ENCODE data around the gene BIRC7.

GRCh38 chr20:63228806-63229205, 6.9 kb upstream of the BIRC7 start:
- no peak for TF ChIP-seq CTCF (conservative IDR thresholded peaks at IDR 0.05; ENCODE audit: low read depth, low read length)
- TF ChIP-seq RFX5 (IDR thresholded peaks at IDR 0.05; ENCODE audit: low read depth, low read length) = no peak
- TF ChIP-seq POLR2A (IDR thresholded peaks at IDR 0.05; ENCODE audit: low read depth, low read length) = no peak
- TF ChIP-seq, protein P1, sequence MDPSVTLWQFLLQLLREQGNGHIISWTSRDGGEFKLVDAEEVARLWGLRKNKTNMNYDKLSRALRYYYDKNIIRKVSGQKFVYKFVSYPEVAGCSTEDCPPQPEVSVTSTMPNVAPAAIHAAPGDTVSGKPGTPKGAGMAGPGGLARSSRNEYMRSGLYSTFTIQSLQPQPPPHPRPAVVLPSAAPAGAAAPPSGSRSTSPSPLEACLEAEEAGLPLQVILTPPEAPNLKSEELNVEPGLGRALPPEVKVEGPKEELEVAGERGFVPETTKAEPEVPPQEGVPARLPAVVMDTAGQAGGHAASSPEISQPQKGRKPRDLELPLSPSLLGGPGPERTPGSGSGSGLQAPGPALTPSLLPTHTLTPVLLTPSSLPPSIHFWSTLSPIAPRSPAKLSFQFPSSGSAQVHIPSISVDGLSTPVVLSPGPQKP (IDR thresholded peaks at IDR 0.05; ENCODE audit: borderline replicate concordance, low read depth, low read length) = no peak
- no peak for TF ChIP-seq MAFK (IDR thresholded peaks at IDR 0.05; ENCODE audit: low read depth, low read length)
- TF ChIP-seq CEBPB (IDR thresholded peaks at IDR 0.05; ENCODE audit: low read depth, low read length) = no peak
- TF ChIP-seq MAZ (IDR thresholded peaks at IDR 0.05; ENCODE audit: borderline replicate concordance, low read depth, low read length) = no peak
- TF ChIP-seq RAD21 (IDR thresholded peaks at IDR 0.05; ENCODE audit: low read length) = no peak
- no peak for TF ChIP-seq RCOR1 (IDR thresholded peaks at IDR 0.05; ENCODE audit: insufficient replicate concordance, low read length)
- no peak for TF ChIP-seq BHLHE40 (IDR thresholded peaks at IDR 0.05; ENCODE audit: low read depth, low read length)
- TF ChIP-seq NFE2L2 (IDR thresholded peaks at IDR 0.05; ENCODE audit: low read depth, low read length) = no peak
- TF ChIP-seq CHD1 (IDR thresholded peaks at IDR 0.05; ENCODE audit: low read depth, low read length) = no peak
- no peak for TF ChIP-seq USF2 (IDR thresholded peaks at IDR 0.05; ENCODE audit: low read depth, low read length)
- no peak for TF ChIP-seq MXI1 (IDR thresholded peaks at IDR 0.05; ENCODE audit: borderline replicate concordance, low read depth, low read length)

All from IMR-90 (cell line).